ENCODE results near the gene S100A14. TPM values are rescaled to one million over a fixed set of nuclear protein-coding genes. Genes with fewer than 3 reads are reported as not detected.

The S100A14 gene
- total and polyA plus RNA-seq, 7 donors, result 0.22 to 0.48 (median 0.38) TPM; not detected in 3

DNA sequence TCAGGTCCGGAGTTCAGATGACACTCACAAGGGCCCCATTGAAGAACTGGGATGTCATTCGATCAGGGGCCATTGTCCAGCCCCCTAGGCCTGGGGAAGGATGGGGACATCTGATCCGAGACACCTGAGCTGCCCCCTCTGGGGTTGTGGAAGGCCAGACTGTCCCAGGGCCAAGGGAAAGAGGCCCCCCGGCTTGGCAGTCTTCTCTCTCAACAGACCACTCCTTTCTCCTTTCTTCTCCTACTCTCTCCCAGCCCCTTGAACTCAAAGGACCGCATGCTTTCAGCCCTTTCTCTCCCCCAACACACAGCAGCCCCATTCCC lies 13.2 kb upstream of the S100A14 start:
- peak overlapping the region; percentile 100 for H3K27ac ChIP-seq
- WGBS, 3 donors, result 28 to 56% (median 36%) methylated on average over 5 of the region's 5 CpGs
- peaks cover 0 to 30% of the 10 kb centered on the region in 2 donors for H3K36me3 ChIP-seq (ENCODE audit: insufficient read depth in 1 of 2, low read depth in 1 of 2)
- TF ChIP-seq, protein P1, sequence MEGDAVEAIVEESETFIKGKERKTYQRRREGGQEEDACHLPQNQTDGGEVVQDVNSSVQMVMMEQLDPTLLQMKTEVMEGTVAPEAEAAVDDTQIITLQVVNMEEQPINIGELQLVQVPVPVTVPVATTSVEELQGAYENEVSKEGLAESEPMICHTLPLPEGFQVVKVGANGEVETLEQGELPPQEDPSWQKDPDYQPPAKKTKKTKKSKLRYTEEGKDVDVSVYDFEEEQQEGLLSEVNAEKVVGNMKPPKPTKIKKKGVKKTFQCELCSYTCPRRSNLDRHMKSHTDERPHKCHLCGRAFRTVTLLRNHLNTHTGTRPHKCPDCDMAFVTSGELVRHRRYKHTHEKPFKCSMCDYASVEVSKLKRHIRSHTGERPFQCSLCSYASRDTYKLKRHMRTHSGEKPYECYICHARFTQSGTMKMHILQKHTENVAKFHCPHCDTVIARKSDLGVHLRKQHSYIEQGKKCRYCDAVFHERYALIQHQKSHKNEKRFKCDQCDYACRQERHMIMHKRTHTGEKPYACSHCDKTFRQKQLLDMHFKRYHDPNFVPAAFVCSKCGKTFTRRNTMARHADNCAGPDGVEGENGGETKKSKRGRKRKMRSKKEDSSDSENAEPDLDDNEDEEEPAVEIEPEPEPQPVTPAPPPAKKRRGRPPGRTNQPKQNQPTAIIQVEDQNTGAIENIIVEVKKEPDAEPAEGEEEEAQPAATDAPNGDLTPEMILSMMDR (IDR thresholded peaks at IDR 0.05), result no peak
- no peaks in the 10 kb centered on the region for H3K27me3 ChIP-seq (ENCODE audit: insufficient read depth in 3 of 3, low read length in 2 of 3)
- intact Hi-C loops (cut with DNase I), result no loop called here
- ATAC-seq, result no peak
- no peak for DNase-seq
- no peaks in the 10 kb centered on the region for H3K9me3 ChIP-seq
- H3K4me1 ChIP-seq, result peaks cover 55% of the 10 kb centered on the region
- H3K4me3 ChIP-seq, result peak overlapping the region; percentile 66

DNA sequence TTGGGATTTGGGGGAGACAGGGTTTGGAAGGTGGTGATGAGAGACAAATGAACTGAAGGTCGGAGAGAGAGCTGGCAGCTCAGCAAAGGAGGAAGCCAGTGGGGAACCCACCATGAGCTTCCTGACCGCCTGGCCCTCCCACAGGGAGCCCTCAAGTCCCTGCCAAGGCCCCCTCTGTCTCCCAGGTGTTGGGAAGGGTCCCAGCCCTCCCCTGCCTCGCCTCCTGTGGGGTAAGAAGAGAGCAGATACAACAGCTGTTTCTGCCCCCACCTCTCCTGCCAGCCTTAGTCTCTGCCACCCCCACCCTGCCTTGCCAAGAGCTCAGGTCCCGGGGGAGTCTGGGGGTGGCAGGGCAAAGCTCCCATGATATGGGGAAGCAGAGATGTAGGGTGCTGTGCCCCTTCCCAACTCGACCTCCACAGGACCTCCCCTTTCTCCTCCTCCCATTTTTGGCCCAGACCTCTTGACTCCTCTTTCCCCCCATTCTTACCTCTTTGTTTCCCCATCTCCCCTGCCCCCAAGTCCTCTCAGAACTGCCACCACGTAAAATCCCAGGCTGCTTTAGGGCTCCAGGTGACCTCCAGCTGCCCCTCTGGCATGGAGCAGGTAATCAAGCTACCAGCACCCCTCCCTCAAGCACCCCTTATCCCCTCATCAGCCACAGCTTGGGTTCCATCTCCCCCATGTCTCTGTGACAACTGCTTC lies 12.7 kb upstream of the S100A14 start:
- peak in 2 of 4 donors; percentile 5 to 11 for ATAC-seq
- WGBS, 3 donors, result 35 to 49% (median 37%) methylated on average over 6 of the region's 6 CpGs
- Histone ChIP-seq H3K4me1 (peaks cover 61% of the 10 kb centered on the region), H3K27me3 (ENCODE audit: insufficient read depth in 3 of 3, low read length in 2 of 3) (no peaks in the 10 kb centered on the region), H3K36me3 (ENCODE audit: insufficient read depth in 1 of 2, low read depth in 1 of 2) (peaks cover 0 to 35% of the 10 kb centered on the region in 2 donors), H3K4me3 (peak overlapping the region; percentile 66), H3K27ac (peak overlapping the region; percentile 100), H3K9me3 (no peaks in the 10 kb centered on the region)
- intact Hi-C loops (cut with DNase I), result loop anchor here in 1 of 2 donors (1.0 kb wide), 1 partner anchor 56 kb away; no protein-coding TSS in a partner anchor
- TF ChIP-seq, protein P1 (IDR thresholded peaks at IDR 0.05), result no peak
- DNase-seq, result no peak

DNA sequence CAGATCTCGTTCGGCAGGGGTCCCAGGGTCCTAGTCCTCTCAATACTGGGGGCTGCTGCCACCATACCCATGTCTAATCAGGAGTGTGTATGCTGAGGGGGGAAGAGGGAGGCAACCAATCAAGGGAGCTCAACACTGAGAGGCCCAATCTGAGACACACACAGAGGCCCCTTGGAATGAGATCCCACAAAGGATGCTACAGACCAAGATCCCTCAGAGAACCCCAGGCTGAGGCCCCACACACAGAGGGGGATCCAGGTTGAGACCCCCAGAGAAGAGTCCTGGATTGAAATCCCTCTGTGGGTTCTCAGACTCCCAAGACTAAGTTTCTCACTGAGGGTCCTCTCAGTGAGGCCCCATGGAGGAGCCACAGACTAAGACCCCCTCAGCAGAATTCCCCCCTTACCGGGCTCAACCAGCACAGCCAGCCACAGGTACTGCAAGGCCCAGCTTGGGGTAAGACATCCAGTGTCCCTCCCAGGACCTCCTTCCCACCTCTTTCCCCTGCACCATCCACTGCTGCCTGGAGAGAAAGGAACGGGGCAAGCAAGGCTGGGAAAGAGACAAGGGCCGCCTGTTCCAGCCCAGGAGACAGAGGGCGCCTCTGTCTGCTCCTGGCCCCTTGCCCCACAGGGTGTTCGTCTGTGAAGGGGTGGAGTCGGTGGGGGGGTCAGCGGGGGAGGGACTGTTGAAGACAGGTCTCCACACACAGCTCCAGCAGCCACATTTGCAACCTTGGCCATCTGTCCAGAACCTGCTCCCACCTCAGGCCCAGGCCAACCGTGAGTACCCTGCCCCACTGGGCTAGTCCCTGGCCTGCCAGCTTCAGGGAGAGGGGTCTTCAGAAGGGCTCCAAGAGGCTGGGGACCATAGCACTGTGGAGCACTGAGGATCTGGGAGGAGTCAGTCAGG lies 11.8 kb upstream of the S100A14 start, which contains the start of gene S100A1:
S100A1 (plus strand) TSS at position 720 of the 912 bp plus-strand sequence. CDS start 2,088 bp downstream, outside the sequence.
- Histone ChIP-seq H3K36me3 (ENCODE audit: insufficient read depth in 1 of 2, low read depth in 1 of 2) (peaks cover 0 to 43% of the 10 kb centered on the region in 2 donors), H3K4me1 (peaks cover 58% of the 10 kb centered on the region), H3K27ac (peak within 1 kb of the TSS; percentile 100), H3K27me3 (ENCODE audit: insufficient read depth in 3 of 3, low read length in 2 of 3) (no peaks in the 10 kb centered on the region), H3K9me3 (no peaks in the 10 kb centered on the region), H3K4me3 (peak within 1 kb of the TSS; percentile 66)
- 30 to 48% (median 37%) methylated on average over 9 to 10 of the region's 10 CpGs for WGBS, 3 donors
- intact Hi-C loops (cut with DNase I), result loop anchor here in 1 of 2 donors (1.0 kb wide), 1 partner anchor 56 kb away; no protein-coding TSS in a partner anchor
- DNase-seq (peak; percentile 77 to 94), ATAC-seq (peak; percentile 70 to 83 (median 76))
- TF ChIP-seq, protein P1 (IDR thresholded peaks at IDR 0.05), result peak; percentile 53

DNA sequence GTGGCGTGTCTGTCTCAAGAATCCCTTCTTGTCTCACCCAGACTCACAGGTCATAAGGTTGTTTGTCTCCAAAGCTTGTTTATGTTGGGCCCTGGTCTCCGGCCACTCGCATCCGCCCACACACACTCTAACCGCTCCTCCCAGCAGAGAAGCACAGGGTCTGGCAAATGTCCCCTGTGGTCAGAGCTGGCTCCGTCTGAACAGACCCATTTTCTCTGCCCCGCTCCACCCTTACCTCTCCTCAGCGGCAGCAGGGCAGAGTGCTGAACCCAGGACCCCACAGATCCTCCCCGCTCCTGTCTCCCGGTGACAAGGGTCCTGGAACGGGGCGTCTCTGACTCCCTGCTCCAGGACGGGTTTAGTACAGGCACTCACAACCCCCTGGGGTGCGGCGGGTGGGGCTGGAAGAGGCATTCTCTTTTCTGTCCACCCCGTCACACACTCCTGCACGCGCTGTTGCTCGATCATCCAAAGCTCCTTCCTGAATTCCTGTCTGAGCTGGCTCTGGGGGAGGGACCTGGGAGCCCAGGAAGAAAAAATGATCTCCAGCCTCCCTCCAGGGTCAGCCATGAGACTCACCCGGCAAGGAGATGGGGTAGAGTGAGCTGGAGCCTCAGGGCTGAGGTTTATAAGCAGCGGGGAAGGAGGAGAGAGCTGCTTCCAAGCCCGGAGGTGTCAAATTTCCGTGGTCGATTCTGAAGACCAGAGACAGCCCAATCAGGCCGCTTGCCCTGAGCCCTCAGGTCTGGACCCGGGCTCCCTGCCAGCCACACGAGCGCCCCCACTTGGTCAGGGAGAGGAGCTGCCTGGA lies 11.0 kb upstream of the S100A14 start, which contains the start of gene S100A13:
S100A13 (minus strand) TSS at position 602 of the 811 bp plus-strand sequence. CDS start 1,033 bp downstream, outside the sequence.
- WGBS, 3 donors, result 4 to 10% (median 5%) methylated on average over 27 to 28 of the region's 28 CpGs
- Histone ChIP-seq H3K27ac (peak within 1 kb of the TSS; percentile 100), H3K9me3 (no peaks in the 10 kb centered on the region), H3K4me3 (peak within 1 kb of the TSS; percentile 66), H3K27me3 (ENCODE audit: insufficient read depth in 3 of 3, low read length in 2 of 3) (no peaks in the 10 kb centered on the region), H3K36me3 (ENCODE audit: insufficient read depth in 1 of 2, low read depth in 1 of 2) (peaks cover 0 to 50% of the 10 kb centered on the region in 2 donors), H3K4me1 (peaks cover 52% of the 10 kb centered on the region)
- DNase-seq, result peak; percentile 85 to 92
- TF ChIP-seq, protein P1 (IDR thresholded peaks at IDR 0.05), result no peak
- peak; percentile 53 to 69 (median 68) for ATAC-seq
- intact Hi-C loops (cut with DNase I), result no loop called here
